ENCODE results near the gene UNC5C. TPM values are rescaled to one million over a fixed set of nuclear protein-coding genes. Genes with fewer than 3 reads are reported as not detected.

UNC5C gene
- polyA plus RNA-seq, 1 donor (not counting 4 experiments of a cell fraction or from before 2014, with no cell fraction given), result not detected

- no peak overlapping the region for H3K9ac ChIP-seq (ENCODE audit: control insufficient read depth, extremely low read depth, insufficient read depth, low read length)
- dilution Hi-C loops (cut with MboI; ENCODE audit: extremely low pct_ligation_motif_present, low sequenced_read_pairs), result no loop called here
- H3K4me1 ChIP-seq (ENCODE audit: control insufficient read depth, extremely low read depth, insufficient read depth, low read length), result no peaks in the 10 kb centered on the region
These were observed 276.0 kb downstream of the UNC5C start for GRCh38 chr4:95272797-95273196.

GRCh38 chr4:95272036-95272435, 276.7 kb downstream of the UNC5C start:
- Histone ChIP-seq H3K9me1 (ENCODE audit: control insufficient read depth, extremely low read depth, insufficient read depth, low read length) (no peaks in the 10 kb centered on the region), H3K27me3 (ENCODE audit: control insufficient read depth, extremely low read depth, insufficient read depth, low read length) (no peaks in the 10 kb centered on the region), H3K9me3 (ENCODE audit: control insufficient read depth, low read depth, low read length) (no peaks in the 10 kb centered on the region), H3K27ac (ENCODE audit: control insufficient read depth, insufficient read depth, low read length) (no peak overlapping the region), H3K4me3 (ENCODE audit: control insufficient read depth in 2 of 3, extremely low read depth in 1 of 3, insufficient read depth in 2 of 3, low read depth in 1 of 3, low read length in 3 of 3) (no peak overlapping the region), H3K79me2 (ENCODE audit: control insufficient read depth, insufficient read depth, low read length) (no peaks in the 10 kb centered on the region), H4K20me1 (ENCODE audit: control insufficient read depth, extremely low read depth, insufficient read depth, low read length) (no peaks in the 10 kb centered on the region), H3K9ac (ENCODE audit: control insufficient read depth, extremely low read depth, insufficient read depth, low read length) (no peak overlapping the region), H3K4me1 (ENCODE audit: control insufficient read depth, extremely low read depth, insufficient read depth, low read length) (no peaks in the 10 kb centered on the region), H3K36me3 (ENCODE audit: control insufficient read depth in 2 of 2, extremely low read depth in 1 of 2, insufficient read depth in 2 of 2, low read length in 2 of 2) (no peaks in the 10 kb centered on the region), H3K4me2 (ENCODE audit: control insufficient read depth, extremely low read depth, insufficient read depth, low read depth, low read length) (no peak overlapping the region), H2AFZ (ENCODE audit: control insufficient read depth, low read length) (no peak overlapping the region)
- dilution Hi-C loops (cut with MboI; ENCODE audit: extremely low pct_ligation_motif_present, low sequenced_read_pairs), result no loop called here
- TF ChIP-seq CTCF (optimal IDR thresholded peaks at IDR 0.05 in 1 of 3, IDR thresholded peaks at IDR 0.05 in 1 of 3, conservative IDR thresholded peaks at IDR 0.05 in 1 of 3; ENCODE audit: extremely low read depth in 1 of 3, insufficient read depth in 2 of 3, low read length in 3 of 3), result no peak
- TF ChIP-seq EZH2 (IDR thresholded peaks at IDR 0.05; ENCODE audit: low read length), result no peak
- DNase-seq (ENCODE audit: low read depth, low spot score) (no peak), FAIRE-seq (no peak)

More at GRCh38 chr4:95272797-95273196, 276.0 kb downstream of the UNC5C start:
- H2AFZ ChIP-seq (ENCODE audit: control insufficient read depth, low read length), result no peak overlapping the region
- H3K79me2 ChIP-seq (ENCODE audit: control insufficient read depth, insufficient read depth, low read length), result no peaks in the 10 kb centered on the region
- H3K27ac ChIP-seq (ENCODE audit: control insufficient read depth, insufficient read depth, low read length), result no peak overlapping the region
- DNase-seq (ENCODE audit: low read depth, low spot score) (no peak), FAIRE-seq (no peak)
- no peaks in the 10 kb centered on the region for H3K36me3 ChIP-seq (ENCODE audit: control insufficient read depth in 2 of 2, extremely low read depth in 1 of 2, insufficient read depth in 2 of 2, low read length in 2 of 2)
- H3K4me3 ChIP-seq (ENCODE audit: control insufficient read depth in 2 of 3, extremely low read depth in 1 of 3, insufficient read depth in 2 of 3, low read depth in 1 of 3, low read length in 3 of 3), result no peak overlapping the region
- H3K9me3 ChIP-seq (ENCODE audit: control insufficient read depth, low read depth, low read length), result no peaks in the 10 kb centered on the region
- no peak overlapping the region for H3K4me2 ChIP-seq (ENCODE audit: control insufficient read depth, extremely low read depth, insufficient read depth, low read depth, low read length)
- H4K20me1 ChIP-seq (ENCODE audit: control insufficient read depth, extremely low read depth, insufficient read depth, low read length), result no peaks in the 10 kb centered on the region
- no peaks in the 10 kb centered on the region for H3K27me3 ChIP-seq (ENCODE audit: control insufficient read depth, extremely low read depth, insufficient read depth, low read length)
- no peaks in the 10 kb centered on the region for H3K9me1 ChIP-seq (ENCODE audit: control insufficient read depth, extremely low read depth, insufficient read depth, low read length)
- no peak for TF ChIP-seq CTCF (optimal IDR thresholded peaks at IDR 0.05 in 1 of 3, IDR thresholded peaks at IDR 0.05 in 1 of 3, conservative IDR thresholded peaks at IDR 0.05 in 1 of 3; ENCODE audit: extremely low read depth in 1 of 3, insufficient read depth in 2 of 3, low read length in 3 of 3)
- TF ChIP-seq EZH2 (IDR thresholded peaks at IDR 0.05; ENCODE audit: low read length), result no peak

All from keratinocyte (primary cell).